GM21529 (cell line): Measurements from ENCODE around the gene FLNB.

ENCODE experiments used
- ATAC-seq: cut with Tn5 transposase; IDR thresholded peaks from one replicate; pipeline ENCODE4 v1.9.1; 2021; ENCODE audit not compliant: unreplicated experiment

FLNB gene

DNA sequence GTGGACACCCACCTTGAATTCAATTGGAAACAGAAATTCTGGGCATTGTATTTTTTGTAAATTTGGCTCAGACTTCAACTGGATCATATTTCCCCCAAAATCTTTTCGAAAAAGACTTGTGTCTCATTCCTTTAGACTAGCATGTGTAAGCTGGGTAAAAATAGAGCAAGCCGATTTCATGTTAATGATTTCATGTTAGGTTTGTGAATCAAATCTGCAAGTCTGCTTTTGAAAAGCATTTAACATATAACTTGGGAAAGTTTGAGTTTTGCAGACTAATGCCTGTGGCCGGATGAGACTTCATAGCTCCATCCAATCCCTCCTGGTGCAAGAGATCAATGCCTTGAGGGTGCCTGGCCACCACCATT lies 64.5 kb downstream of the FLNB start:
- ATAC-seq: no peak

GRCh38 chr3:58073301-58074108 lies 65.3 kb downstream of the FLNB start:
- peak; percentile 49 for ATAC-seq

DNA sequence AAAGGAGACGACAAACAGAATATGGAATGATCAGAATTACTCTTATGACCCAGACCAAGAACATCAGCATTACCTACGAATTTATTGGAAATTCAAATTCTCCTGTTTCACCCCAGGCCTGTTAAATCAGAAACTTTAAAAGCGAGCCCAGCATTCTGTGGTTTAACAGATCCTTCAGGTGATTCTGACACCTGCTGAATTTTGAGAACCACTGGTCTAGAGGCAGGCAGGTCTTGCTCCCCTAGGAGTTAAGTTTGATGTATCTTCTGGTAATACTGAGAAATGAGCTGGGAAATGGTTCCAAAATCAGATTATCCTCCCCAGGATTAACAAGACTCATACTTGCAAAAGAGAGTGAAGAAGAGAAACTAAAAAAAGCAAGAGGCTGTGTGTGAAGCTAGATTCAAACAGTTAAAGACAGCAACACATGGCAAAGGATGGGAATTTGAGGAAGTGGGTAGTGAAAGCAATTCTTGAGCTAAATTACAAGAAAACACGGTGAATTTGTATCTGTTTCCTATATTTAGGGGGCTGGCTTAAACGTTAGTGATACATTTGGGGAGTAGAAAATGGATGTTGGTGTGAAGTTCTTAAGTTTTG lies 66.0 kb downstream of the FLNB start:
- ATAC-seq: peak; percentile 71

GRCh38 chr3:58074997-58075396 lies 66.8 kb downstream of the FLNB start:
- no peak for ATAC-seq

DNA sequence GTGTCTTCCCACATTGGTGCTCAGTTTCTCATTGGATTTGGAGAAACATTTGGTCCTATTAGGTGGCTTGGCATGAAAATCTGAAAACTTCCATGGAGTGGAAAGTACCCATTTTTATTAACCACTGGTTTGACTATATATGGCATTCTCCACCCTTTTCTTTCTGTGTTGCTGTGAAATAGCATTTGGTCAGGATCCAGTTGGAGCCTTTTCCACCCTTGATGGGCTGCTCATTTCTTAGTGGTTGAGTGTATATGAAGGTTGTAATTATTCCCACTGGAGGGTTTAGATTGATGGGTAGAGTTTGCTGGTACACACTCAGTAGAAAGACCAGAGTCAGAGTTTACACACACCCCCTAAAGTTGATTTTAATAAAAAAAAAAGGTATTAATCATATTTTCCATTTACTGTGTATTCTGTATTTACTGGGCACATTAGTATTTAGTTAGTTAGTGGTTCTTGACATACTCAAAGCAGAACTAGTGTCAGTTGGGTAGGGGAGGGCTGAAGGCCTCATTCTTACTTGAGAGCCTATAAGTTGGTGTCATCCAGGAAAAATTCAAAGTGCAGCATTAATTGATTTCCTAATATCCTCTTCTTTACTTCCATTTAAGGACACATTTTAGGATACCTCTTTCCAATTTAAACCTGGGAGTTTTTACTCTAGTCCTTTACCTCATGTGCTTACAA lies 69.5 kb downstream of the FLNB start:
- no peak for ATAC-seq

- no peak for ATAC-seq
These were observed 70.4 kb downstream of the FLNB start for GRCh38 chr3:58078610-58079009.

GRCh38 chr3:58079773-58080172 lies 71.6 kb downstream of the FLNB start:
- no peak for ATAC-seq

- no peak for ATAC-seq
These were observed 73.8 kb downstream of the FLNB start for GRCh38 chr3:58082047-58082446.

GRCh38 chr3:58084166-58084565 lies 75.9 kb downstream of the FLNB start:
- no peak for ATAC-seq

GRCh38 chr3:58084788-58085543 lies 76.7 kb downstream of the FLNB start:
- peak; percentile 91 for ATAC-seq

DNA sequence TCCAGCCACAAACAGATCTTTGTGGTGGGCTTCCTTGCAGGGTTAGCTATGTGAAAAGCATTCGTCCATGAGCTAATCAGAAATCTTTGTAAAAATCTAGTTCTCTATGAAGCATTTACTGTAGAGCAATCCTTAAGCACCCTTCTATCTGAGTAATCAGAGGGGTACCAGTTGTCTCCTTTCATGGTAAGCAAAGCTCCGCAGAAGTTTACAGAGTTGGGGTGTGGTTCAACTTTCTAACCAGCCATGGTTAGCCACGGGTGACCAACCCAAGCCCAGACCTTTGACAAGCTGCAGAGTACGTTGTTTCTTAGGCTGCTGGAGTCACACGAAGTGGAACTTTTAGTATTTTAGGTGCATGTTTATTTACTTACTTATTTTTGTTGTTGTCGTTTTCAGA lies 77.4 kb downstream of the FLNB start:
- no peak for ATAC-seq

DNA sequence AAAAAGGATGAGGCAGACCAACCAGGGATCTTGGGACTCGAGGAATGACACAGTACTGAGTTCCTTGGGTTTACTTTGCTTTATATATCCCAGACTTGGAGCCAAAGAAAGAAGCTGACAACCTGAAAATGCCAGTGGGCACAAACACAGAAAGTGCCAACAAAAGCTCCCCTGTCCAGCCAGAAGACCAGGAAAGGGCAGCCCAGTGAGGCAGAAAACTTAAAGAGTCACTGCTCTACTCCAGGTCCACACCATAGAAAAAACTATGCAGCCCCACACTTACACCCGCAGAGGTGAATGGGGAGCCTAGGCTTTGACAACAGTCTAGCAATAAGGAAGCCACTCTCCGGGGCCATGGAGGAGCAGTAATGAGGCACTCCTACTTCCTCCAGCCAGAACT lies 80.3 kb downstream of the FLNB start:
- ATAC-seq: no peak

DNA sequence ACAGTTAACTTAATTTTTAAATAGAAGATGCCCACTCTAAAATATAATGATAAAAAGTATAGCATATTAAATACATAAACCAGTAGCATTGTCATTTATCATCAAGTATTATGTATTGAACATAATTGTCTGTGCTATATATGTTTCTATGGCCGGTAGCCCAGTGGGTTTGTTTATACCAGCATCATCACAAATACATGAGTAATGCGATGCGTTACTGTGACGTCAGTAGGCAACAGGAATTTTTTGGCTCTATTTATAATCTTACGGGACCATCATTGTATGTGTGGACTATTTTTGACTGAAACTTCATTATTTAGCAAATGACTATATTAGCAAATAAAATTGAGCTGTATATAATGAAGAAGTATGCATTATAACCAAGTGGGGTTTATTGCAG lies 82.1 kb downstream of the FLNB start:
- ATAC-seq: no peak

GRCh38 chr3:58092521-58092920 lies 84.3 kb downstream of the FLNB start:
- ATAC-seq: no peak

GRCh38 chr3:58093574-58094195 lies 85.5 kb downstream of the FLNB start:
- ATAC-seq: no peak

DNA sequence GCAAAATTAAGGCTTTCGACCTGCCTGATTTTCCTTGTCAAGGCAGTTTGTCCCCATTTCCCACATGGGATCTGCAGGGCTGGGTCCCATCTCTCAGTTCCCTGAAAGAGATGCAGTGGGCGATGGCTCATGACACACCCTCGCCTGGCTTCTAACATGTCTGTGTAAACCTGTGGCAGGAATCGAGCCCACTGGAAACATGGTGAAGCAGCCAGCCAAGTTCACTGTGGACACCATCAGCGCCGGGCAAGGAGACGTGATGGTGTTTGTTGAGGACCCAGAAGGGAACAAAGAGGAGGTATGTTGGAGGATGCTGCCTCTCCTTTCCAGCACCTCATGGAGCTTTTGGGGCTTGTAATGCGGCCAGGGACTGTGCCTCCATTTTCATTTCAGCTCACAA lies 86.4 kb downstream of the FLNB start:
- ATAC-seq: no peak

DNA sequence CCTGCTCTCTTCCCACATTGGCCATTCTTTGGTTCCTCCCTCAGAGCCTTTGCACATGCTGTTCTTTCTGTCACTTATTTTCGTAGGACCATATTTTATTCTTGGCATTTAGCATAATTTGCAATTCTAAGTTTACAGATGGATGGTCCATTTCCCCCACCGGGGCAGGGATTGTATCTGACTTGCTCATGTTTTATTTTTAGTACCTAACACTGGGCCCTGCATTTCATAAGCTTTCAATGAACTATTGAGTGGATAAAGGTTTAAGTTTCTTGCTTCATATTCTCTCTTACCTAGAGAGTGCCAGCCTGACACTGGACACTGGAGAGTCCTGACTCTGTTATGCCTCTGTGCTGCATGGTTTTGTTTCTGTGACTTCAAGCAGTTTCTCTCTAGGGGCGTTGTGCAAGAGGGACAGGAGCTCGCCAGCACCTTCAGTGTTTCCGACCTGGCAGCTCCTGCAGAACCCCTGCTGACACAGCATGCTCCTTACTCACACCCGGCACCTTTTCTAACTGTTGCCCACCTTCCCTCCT lies 87.4 kb downstream of the FLNB start:
- ATAC-seq: no peak

DNA sequence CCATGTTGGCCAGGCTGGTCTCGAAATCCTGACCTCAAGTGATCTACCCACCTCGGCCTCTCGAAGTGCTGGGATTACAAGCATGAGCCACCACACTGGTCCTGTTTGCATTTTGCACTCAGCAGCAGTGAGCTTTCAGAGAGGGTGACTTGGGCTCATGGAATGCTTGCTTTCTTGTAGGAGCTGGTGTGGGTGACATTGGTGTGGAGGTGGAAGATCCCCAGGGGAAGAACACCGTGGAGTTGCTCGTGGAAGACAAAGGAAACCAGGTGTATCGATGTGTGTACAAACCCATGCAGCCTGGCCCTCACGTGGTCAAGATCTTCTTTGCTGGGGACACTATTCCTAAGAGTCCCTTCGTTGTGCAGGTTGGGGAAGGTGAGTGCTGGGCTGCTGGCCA lies 90.3 kb downstream of the FLNB start:
- ATAC-seq: no peak

GRCh38 chr3:58099865-58100264 lies 91.6 kb downstream of the FLNB start:
- no peak for ATAC-seq

GRCh38 chr3:58101499-58102389 lies 93.5 kb downstream of the FLNB start:
- ATAC-seq: no peak
